ENCODE data around the gene PRKD3.

PRKD3 gene

DNA sequence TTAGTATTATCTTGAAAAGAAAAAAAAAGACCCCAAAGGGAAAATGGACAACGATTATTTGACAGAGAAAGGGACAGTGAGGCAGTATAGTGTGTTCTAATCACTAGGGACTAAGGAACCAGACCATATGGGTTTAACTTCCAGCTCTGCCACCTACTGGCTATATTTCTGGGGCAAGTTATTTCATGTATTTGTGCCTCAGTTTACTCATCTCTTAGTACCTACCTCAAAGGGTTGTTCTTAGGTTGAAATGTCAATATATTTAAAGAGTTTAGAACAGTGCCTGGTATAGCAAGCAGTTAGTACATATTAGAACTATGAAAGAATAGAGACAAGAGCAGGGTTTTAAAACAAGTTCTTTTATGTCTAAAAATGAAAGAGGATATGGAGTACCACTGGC is 42.7 kb downstream of the PRKD3 start:
- TF ChIP-seq SIN3A (IDR thresholded peaks at IDR 0.05; ENCODE audit: borderline replicate concordance, insufficient read depth, low read length) (no peak), TAF1 (IDR thresholded peaks at IDR 0.05; ENCODE audit: borderline replicate concordance, insufficient read depth, low read length) (no peak), FOXP2 (optimal IDR thresholded peaks at IDR 0.05; ENCODE audit: borderline replicate concordance, extremely low read depth, extremely low read length, insufficient read depth) (no peak), POLR2AphosphoS5 (IDR thresholded peaks at IDR 0.05; ENCODE audit: low read depth, low read length) (no peak)
- TF ChIP-seq, protein P1, sequence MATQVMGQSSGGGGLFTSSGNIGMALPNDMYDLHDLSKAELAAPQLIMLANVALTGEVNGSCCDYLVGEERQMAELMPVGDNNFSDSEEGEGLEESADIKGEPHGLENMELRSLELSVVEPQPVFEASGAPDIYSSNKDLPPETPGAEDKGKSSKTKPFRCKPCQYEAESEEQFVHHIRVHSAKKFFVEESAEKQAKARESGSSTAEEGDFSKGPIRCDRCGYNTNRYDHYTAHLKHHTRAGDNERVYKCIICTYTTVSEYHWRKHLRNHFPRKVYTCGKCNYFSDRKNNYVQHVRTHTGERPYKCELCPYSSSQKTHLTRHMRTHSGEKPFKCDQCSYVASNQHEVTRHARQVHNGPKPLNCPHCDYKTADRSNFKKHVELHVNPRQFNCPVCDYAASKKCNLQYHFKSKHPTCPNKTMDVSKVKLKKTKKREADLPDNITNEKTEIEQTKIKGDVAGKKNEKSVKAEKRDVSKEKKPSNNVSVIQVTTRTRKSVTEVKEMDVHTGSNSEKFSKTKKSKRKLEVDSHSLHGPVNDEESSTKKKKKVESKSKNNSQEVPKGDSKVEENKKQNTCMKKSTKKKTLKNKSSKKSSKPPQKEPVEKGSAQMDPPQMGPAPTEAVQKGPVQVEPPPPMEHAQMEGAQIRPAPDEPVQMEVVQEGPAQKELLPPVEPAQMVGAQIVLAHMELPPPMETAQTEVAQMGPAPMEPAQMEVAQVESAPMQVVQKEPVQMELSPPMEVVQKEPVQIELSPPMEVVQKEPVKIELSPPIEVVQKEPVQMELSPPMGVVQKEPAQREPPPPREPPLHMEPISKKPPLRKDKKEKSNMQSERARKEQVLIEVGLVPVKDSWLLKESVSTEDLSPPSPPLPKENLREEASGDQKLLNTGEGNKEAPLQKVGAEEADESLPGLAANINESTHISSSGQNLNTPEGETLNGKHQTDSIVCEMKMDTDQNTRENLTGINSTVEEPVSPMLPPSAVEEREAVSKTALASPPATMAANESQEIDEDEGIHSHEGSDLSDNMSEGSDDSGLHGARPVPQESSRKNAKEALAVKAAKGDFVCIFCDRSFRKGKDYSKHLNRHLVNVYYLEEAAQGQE (IDR thresholded peaks at IDR 0.05; ENCODE audit: insufficient read depth in 1 of 2, low read depth in 2 of 2, low read length in 2 of 2) = no peak

DNA sequence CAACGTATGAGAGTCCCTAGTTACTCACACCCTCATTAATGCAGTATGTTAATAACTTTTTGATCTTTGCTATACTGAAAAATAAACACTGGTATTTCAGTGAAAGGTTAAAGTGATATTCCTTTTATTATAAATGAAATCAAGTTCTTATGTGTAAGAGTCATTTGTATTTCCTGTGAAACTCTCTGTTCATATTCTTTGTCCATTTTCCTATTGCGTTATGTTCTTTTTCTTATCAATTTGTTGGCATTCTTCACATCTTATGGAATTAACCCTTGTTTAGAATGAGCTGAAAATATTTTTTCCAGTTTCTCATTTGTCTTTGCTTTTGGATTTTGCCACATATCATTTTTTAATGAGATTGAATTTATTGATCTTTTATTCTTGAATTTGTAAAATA is 48.3 kb downstream of the PRKD3 start:
- TF ChIP-seq, protein P1 (IDR thresholded peaks at IDR 0.05; ENCODE audit: insufficient read depth in 1 of 2, low read depth in 2 of 2, low read length in 2 of 2) = no peak
- TF ChIP-seq POLR2AphosphoS5 (IDR thresholded peaks at IDR 0.05; ENCODE audit: low read depth, low read length) = no peak
- TF ChIP-seq TAF1 (IDR thresholded peaks at IDR 0.05; ENCODE audit: borderline replicate concordance, insufficient read depth, low read length) = no peak
